Neural cell (in vitro differentiated cells): ENCODE data around the gene SYNRG.

ENCODE experiments used
- CTCF ChIP-seq: fragments of 450-650 bp; IDR thresholded peaks from 2 replicates; pipeline ENCODE4 v1.5.1; 2014; ENCODE audit warnings: antibody characterized with exemption, mild to moderate bottlenecking, moderate library complexity; ENCODE audit not compliant: poor library complexity, severe bottlenecking
- EP300 ChIP-seq: fragments of 450-650 bp; conservative IDR thresholded peaks from 2 replicates; pipeline ENCODE4 v1.6.1; 2014; ENCODE audit warnings: antibody characterized with exemption, mild to moderate bottlenecking, moderate library complexity; ENCODE audit not compliant: poor library complexity, severe bottlenecking
- EZH2 ChIP-seq: fragments of 200-600, 300-800 bp; shearing (Covaris generic), sonication (generic); IDR thresholded peaks from 2 replicates; pipeline ENCODE4 v1.6.1; 2014; ENCODE audit warnings: antibody characterized with exemption, low read length, borderline replicate concordance, mild to moderate bottlenecking; ENCODE audit not compliant: insufficient read depth, poor library complexity, severe bottlenecking
- RAD21 ChIP-seq: fragments of 450-650 bp; conservative IDR thresholded peaks from 2 replicates; pipeline ENCODE4 v1.6.1; 2014; ENCODE audit warnings: antibody characterized with exemption, mild to moderate bottlenecking, moderate library complexity
- SMC3 ChIP-seq: fragments of 450-650 bp; conservative IDR thresholded peaks from 2 replicates; pipeline ENCODE4 v1.6.1; 2014; ENCODE audit warnings: antibody characterized with exemption, mild to moderate bottlenecking, moderate library complexity; ENCODE audit not compliant: poor library complexity

- no peak for TF ChIP-seq CTCF
- TF ChIP-seq SMC3 = no peak
- TF ChIP-seq EZH2 = no peak
- TF ChIP-seq EP300 = no peak
- TF ChIP-seq RAD21 = no peak
Observed at GRCh38 chr17:37510056-37510455, 99.2 kb downstream of the SYNRG start.
